EH (cell line): ENCODE data around the gene LARGE1.

Source experiments
- DNase-seq: peaks from one replicate; pipeline ENCODE4 v3.0.0-alpha.2; 2015; ENCODE audit warnings: low read depth

Gene LARGE1

DNA sequence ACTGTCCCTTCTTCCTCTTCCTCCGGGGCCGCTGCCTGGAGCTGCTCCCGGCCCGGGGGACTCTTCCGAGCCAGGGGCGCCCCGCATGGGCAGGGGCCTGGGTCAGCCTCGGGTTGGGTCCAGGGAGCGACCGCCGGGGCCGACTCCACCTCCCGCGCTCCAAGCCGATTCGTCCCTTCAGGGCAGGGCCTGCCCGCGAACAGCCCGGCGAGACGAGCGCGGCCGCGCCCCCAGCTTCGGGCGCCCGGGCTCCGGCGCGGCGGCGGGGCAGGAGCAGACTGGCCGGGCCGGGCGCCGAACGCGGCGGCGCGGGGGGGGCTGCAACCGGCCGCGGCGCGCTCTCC is at the start of gene LARGE1:
Gene LARGE1, minus strand, starts transcription at position 280 of the 344 bp plus-strand sequence.
- peak; percentile 49 for DNase-seq

DNA sequence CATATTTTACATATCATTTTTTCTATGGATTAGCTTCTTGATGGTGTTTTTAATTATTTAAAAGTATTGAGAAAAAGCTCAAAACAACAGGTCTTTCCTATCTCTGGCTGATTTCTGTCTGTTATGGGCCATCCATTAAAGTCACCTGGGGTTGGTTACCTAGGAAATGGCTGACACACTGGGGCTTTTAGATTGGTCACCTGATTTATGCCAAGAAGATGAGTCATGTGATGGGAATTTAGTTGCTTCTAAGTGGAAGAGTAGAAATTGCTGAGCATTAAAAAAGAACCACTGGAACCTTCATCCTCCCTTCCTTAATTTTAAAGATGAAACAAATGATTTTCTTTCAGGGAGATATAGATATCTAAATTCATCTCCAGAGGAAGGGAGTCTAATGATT is 48.8 kb upstream of the LARGE1 start:
- DNase-seq: no peak

DNA sequence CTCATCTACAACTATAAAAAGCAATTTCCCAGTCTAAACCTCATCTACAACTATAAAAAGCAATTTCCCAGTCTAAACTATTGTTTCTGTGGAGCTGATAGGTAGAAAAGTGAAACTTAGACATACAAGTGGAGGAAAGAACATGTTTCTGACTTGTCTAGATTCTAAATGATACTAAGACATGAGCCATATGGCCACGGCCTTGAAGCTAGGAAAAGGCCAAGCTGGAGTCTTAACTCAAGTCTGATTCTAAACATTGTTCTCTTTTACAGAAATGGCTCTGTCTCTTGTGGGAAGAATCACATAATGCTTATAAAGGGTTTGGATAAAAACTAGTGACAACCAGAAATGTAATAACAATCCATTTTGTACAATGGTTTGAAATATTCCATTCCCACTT is 43.8 kb upstream of the LARGE1 start:
- DNase-seq: no peak

DNA sequence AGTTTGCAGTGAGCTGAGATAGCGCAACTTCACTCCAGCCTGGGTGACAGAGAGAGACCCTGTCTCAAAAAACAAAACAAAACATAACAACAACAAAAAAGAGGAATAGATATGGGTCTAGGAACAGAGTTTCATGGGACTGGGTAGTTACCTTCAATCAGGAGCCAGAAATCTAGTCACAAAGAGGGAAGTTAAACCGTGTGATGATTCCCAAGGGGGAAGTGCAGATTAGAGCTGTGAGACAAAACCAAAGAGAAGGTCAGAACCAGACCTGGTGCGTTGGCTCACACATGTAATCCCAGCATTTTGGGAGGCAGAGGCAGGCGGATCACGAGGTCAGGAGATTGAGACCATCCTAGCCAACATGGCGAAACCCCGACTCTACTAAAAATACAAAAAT is 42.1 kb upstream of the LARGE1 start:
- no peak for DNase-seq

DNA sequence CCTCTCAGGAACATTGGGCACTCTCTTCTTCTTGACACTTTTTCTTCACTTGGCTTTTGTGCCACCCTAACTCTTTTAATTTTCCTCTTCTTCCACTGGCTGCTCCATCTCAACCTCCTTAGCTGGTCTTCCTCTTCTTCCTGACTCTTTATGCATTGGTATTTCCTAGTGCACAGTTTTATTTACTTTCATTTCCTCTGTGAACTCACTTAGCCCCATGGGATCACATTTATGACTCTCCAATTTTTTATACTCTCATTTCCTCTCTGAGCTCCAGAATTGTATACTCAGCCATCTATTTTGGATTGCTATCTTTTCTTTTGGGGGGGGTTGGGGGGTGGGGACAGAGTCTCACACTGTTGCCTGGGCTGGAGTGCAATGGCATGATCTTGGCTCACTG is 38.5 kb upstream of the LARGE1 start:
- DNase-seq: no peak

DNA sequence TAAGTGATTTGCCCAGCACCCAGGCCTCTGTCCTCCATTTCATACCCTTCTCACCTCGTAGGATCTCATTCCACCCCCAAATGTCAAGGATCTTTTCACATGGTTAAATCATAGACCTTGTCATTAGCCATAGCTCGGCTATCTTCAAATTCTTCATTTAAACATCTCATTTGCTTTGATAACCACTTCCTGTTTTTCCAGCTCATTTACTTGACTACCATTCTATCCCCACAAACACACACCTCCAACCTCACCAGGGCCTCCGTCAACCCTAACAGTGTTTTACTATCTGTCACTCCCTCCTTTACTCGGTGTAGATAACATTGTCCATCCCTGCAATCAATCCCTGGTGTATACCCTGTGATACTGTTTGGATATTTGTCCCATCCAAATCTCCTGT is 36.8 kb upstream of the LARGE1 start:
- DNase-seq: no peak

DNA sequence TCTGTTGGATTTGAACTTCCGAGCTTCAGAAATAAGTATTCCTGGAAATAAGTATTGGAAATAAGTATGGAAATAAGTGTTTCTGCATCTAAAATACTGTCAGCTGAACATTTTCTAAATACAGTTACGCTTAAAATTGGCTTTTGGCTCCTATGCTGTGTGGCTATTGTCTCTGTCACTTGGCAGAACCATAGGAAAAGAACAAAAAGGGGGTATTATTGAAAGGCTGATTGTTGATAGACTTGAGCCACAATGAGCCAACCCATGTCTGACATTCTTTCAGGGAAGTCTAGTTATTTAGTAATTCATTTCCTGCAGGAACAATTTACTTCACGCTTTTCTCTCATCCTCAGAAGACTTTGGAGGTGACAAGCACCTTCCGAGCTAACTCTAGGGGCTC is 32.5 kb upstream of the LARGE1 start:
- no peak for DNase-seq

DNA sequence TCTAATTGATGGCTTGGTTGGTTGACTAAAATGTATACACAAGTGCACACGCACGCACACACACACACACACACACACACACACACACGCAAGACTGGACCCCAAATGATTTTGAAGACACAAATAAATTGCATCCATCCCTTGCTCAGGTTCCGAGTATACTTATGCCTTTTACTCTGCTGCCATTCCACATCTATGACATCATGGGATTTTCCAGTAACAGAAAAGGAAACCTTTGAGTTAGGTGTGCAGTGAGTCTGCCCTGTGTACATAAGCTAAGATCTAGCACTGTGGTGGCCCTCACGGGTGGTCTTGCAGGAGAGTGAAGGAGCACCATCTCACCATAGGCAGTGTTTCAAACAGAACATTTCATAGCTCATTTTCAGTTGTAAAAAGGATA is 20.5 kb upstream of the LARGE1 start:
- no peak for DNase-seq

DNA sequence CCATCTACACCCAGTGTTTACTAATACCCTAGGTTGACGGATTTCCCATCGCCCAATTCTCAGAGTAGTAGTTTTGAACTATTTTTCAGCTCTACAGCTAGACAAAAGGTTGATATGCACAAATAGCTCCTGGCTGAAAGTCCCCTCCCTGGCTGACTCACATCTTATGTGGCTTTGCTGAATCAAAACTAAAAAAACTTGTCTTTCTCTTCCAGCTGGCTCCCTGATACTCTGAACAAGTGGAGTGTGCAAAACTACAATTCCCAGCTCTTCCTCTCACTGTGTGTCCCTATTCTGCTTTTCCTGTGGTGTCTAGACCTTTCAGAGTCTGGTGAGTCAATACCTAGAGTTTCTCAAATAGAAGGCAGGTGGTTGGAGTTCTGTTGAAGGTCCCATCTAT is 12.7 kb upstream of the LARGE1 start:
- DNase-seq: no peak

DNA sequence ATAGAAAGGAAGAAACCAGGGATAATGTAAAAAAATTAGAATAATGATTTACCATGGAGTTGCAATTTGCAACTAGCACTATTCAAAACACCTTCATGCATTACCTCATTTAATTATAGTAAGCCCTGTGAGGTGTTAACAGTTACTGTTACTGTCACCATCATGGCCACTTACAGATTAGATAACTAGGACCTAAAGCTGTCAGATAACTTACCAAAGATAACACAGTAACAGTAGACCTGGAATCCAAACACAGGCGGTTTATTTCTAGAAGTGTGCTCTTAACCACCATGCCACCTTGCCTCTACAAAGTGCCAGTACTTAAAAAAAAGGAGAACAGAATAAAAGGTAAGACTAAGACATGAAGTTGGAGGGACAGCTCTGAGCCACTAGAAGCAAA is 11.1 kb upstream of the LARGE1 start:
- DNase-seq: no peak

DNA sequence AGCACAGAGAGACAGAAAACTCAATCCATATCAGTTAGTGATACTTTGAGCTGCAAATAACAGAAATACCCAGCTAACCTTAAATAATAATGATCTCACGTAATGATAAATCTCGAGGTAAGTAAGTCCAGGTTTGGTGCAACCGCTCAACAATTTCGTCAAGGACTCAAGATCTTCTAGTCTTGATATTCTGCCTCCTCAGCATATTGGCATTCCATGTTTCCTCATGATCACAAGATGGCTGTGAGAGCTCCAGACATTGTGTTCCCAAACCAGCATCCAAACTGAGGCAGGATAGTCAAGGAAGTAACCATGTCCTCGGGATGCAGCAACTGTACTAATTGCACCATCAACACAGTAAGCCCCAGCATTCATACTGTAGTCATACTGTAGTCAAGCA is 7.5 kb upstream of the LARGE1 start:
- no peak for DNase-seq

DNA sequence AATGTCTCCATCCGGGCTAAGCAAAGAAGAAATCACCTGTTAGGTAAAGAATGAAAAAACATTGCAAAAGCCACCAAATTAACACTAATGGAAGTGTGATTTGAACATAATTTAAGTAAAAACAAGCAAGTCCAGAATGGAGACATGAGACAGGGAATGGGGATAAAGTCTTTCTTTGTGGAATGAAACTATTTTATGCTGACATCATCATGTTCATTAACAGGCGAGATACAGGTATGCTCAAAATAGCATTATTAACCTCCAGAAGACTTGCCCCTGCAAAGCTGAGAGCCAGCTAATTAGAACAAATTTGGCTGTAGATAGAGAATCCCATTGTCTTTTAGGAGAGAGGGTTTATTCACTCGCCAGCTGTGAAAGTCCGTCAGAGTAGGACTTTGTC is 4.9 kb upstream of the LARGE1 start:
- no peak for DNase-seq

DNA sequence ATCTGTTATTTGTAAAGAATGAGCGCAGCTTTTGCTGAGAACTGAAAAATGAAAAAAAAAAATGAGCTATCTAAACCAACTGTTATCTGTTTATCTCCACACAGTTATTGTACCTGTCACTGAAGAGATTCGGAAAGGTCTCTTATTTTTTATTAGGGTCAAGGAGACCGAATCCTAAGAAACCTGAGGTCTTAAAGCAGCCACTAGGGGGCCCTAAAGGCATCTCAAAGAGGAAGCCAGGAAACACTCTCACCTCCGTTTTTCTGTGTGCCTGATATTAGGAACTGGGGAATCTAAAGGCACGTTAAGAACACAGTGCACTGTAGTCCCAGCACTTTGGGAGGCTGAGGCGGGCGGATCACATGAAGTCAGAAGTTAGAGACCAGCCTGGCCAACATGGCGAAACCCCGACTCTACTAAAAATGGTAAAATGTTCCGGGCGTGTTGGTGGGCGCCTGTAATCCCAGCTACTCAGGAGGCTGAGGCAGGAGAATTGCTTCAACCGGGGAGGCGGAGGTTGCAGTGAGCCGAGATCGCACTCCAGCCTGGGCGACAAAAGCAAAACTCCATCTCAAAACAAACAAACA is 3.5 kb upstream of the LARGE1 start:
- DNase-seq: peak; percentile 70

DNA sequence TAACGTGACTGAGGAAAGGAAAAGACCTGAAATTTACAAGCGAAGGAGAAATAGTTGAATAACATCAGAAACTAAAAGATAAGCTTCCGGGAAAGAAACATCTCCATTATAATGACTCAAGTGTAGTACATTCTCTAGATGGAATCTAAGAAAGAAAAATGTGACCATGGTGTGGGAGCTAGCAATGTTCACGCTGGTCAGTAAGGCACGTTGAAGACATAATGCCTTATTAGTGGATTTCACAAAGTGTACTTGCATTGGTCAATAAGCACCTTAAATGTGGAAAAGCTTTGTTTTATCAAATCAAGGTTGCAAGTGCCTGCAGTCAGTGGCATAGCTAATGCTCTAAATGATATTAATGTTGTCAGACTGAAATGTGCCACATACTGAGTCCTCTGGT is 2.8 kb upstream of the LARGE1 start:
- peak; percentile 64 for DNase-seq

DNA sequence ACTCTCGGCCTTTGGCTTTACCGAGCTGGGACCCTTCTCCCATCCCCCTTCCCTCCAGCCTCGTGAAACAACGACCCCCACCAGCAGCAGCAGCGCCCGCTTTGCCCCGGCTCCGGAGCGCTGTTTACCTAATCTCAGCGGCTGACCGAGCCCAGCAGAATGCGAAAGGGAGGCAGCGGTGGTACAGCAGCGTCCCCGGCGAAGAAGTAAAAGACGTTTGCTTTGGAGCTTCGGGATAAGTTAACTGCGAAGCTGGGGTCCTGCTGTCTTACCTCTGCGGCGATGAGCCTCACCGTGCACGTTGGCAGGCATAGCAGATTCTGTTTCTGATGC is 2.0 kb upstream of the LARGE1 start:
- DNase-seq: peak; percentile 40

DNA sequence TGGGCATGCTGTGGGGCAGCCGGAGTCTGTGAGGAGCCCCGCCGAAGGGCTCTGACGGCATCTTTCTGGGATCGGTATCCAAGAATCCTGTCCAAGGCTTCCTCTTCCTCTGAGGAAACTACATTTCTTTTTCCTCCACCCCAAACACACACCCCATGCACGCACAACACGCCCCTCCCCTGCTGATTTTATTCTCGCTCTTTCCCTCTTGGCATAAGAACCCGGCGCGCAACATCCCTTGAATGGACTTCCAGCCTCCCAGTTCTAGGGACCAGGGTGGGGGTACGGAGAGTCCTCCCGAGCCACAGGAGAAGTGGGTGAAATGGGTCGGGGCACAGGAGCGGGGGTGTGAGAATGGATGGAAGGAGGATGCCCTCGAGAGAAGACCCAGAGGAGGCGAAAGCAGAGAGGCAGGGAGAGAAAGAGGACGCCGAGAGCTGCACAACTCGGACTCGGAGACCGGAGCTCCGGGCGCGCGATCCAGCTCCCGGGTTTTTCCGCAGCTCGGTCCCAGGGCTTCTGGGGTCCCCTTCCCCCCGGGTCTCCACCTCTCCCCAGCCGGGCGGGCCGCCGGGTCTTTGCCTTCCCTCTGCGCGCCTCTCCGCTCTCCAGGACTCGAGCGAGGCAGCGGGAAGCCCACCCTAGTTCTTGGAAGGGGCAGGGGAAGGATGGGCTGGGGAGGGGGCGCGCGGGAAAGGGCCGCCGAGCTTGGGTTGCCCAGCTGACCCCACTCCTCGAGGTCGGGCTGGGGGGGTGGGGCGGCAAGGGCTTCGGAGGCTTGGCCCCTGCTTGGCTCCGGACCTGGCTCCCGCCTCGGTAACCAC is 1.5 kb upstream of the LARGE1 start:
- peak; percentile 70 for DNase-seq

DNA sequence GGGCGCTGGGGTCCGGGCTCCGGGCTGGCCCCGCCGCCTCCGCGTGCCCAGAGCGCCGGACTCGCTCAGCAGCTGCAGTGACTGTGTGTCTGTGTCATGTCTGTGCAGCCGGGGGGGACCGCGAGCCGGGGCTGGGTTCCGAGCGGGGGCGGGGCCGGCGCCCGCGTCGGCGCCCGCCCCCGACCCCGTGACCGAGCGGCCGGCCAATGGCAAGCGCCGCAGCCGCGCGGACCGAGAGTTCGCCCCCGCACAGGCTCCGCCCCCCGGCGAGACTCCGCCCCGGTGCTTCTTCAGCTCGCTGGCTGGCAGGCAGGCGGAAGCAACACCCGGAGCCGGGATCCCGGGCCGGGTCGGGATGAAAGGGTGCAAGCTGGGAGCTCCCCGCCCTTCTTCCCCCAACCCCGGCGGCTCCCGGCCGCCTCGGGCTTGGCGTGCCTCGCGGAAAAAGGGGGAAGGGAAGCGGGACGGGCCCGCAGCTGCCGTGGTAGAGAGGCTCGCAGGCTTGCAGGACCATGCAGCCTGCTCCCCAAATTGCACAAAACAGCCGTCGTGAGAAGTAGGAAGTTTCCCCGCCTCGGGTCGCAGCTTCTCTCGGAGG is 750 bp upstream of the LARGE1 start:
- DNase-seq: peak; percentile 96

DNA sequence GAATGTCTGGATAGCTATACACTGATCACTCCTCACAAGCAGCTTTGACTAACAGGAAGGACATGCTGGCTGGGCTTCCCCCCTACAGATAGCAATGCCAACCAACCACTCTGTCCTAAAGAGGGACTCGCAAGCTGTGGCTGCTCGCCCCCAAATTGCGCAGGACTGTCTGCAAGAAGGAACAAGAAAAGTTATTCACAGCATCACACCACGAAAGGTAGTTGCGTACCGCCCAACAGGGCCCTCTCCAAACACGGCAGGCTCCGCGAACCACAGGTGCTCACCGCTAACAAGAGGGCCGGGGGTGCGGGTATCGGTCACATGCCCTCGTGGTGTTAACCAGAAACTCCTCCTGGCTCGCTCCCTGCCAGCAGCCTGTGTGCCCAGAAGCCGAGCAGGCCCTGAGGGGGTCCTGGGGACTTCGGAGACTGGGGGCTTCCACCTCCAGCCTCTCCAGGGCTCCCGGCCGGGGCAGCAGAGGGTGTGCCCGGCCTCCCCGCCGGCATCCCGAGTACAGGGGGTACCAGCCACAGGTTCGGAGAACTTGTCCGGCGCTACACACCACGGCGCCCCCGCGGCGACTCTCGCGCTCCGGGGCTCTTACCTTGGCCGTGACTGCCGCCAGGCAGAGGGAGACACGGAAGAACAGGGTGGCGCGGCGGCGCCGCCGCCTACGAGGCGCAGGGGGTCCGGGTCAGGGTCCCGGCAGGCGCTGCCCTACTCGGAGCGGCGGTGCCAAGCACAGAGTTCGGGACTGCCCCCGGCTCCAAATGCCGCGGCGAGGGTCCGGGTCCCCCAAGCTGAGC is 682 bp downstream of the LARGE1 start:
- peak; percentile 59 for DNase-seq

DNA sequence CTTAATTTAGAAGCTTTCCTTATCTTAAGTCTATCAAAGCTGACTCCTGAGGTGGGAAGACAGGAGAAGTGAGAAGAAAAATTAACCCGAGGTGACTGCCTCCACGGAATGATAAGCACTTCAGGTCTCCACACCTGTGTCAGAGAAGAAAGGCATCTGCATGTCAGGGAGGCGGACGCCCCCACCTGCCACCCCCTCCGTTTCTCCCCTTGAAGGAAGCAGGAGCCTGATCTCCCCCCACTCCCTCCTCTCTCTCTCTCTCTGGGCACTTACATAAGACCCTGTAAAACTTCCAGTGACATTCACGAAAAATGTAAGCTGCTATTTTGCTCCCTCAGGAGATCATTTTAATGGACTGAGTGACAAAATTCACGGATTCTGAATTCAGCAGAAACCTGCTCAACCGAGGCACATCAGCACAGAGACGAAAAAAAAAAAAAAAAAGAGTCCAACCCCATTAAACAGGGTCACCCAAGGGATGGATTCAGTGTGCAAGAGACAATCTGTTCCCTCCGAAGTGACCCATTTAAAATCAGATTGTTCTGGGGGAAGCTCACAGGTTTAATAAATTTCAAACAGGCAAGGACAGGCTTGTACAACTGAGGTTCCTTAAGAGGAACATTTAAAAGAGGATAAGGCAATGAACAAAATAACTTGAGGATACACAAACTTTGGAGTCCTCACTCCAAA is 1.5 kb downstream of the LARGE1 start:
- no peak for DNase-seq

DNA sequence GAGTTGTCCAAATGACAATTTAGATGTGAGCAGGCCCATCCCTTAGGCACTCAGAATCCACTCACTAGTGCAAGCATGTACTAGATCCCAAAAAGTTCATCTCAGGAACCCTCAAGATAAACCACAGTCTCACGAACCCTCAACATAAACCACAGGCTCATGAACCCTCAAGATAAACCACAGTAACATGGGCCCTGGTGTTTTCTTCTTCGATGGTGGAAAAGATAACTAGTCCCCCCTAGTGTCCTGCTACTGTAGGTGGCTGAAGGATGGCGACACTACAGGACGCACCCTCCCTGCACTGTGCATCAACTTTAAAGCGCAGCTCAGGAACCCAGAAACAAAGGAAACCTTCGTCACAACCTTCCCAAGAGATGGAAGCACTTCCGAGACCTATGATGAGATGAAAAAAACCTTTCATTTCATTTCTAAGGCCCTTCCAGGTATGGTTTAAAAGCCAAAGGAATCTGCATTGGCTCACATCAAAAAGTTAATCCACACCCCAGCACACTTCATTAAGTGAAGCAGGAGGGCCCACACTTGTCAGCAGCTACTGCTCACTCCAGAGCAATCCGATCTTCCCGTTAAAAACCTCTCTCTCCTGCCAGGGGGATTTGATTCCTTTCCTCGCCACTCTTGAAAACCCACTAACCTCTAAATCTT is 2.4 kb downstream of the LARGE1 start:
- DNase-seq: peak; percentile 42

DNA sequence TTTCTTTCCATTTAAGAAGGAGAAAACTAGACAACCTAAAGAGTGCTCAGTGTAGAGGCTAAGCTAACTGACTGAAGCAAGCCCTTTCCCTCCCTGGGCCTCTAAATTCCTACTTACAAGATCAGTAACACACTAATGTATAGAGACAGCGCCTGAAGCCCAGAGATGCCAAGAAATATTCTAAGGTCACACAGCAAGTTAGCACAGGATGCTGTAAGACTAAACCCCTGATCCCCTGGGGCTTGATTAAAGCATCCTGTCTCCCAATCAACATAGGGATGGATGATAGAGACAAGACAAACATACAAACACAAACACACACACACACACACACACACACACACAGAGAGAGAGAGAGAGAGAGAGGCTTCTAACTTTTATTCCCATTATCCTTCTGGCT is 5.6 kb downstream of the LARGE1 start:
- DNase-seq: no peak

DNA sequence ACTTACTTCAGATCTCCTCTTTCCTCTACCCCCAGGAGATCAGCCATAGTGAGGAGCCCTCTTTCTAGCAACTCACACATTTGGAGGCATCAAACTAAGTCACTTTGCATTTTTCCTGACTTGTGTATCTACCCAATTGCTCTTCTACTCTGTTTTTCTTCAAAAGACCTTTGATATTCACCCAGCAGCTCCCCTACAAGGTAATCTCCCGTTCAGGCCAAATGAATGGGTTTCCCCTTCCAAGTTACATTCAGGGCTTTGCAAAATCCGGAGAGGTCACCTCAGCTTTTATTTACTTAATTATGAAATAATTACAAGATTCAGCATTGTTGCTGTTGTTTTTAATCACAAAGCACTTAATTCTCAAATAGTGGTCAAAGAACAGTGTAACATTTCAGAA is 6.1 kb downstream of the LARGE1 start:
- no peak for DNase-seq
